Activated CD4-positive, CD25-positive, alpha-beta regulatory T cell treated with anti-CD3 and anti-CD28 coated beads, Interleukin-2, amount 50 U/mL, for 24 hours (primary cell): ENCODE results near the gene MEX3D.

ENCODE experiments used
- ATAC-seq, 2 donors: fragments of 150-1000 bp; cut with Tn5 transposase; one replicate each; pipeline ENCODE4 v1.10.0; 2021; ENCODE audit warnings: mild to moderate bottlenecking in 1 of 2, moderate library complexity in 1 of 2

Gene MEX3D

GRCh38 chr19:1568320-1569019 is at the start of gene MEX3D:
Gene MEX3D (minus strand): TSS chr19:1568325. CDS start chr19:1568058, 267 bp downstream.
- ATAC-seq, result peak; percentile 85 to 87

- ATAC-seq, result peak; percentile 26 to 52
Observed at GRCh38 chr19:1616875-1617274, 48.8 kb upstream of the MEX3D start.

GRCh38 chr19:1616396-1616795 is 48.3 kb upstream of the MEX3D start:
- no peak for ATAC-seq

GRCh38 chr19:1615156-1615765 is 47.1 kb upstream of the MEX3D start:
- no peak for ATAC-seq

- no peak for ATAC-seq
Observed at GRCh38 chr19:1613808-1614570, 45.9 kb upstream of the MEX3D start.

- ATAC-seq, result no peak
Observed at GRCh38 chr19:1613146-1613545, 45.0 kb upstream of the MEX3D start.

GRCh38 chr19:1612114-1613086 is 44.3 kb upstream of the MEX3D start:
- no peak for ATAC-seq

GRCh38 chr19:1611353-1611752 is 43.2 kb upstream of the MEX3D start:
- no peak for ATAC-seq

GRCh38 chr19:1610579-1610978 is 42.5 kb upstream of the MEX3D start:
- ATAC-seq, result no peak

- no peak for ATAC-seq
Observed at GRCh38 chr19:1609680-1610474, 41.8 kb upstream of the MEX3D start.

GRCh38 chr19:1609103-1609396 is 40.9 kb upstream of the MEX3D start:
- no peak for ATAC-seq

GRCh38 chr19:1608359-1609102 is 40.4 kb upstream of the MEX3D start:
- no peak for ATAC-seq

GRCh38 chr19:1606138-1606651 is 38.1 kb upstream of the MEX3D start:
- no peak for ATAC-seq

- ATAC-seq, result peak; percentile 88 to 90
Observed at GRCh38 chr19:1605236-1606137, 37.4 kb upstream of the MEX3D start, which contains the start of gene UQCR11. Gene UQCR11 (minus strand): TSS chr19:1605462. CDS start chr19:1605409, 53 bp downstream.

GRCh38 chr19:1602091-1602707 is 34.1 kb upstream of the MEX3D start:
- ATAC-seq, result no peak

- ATAC-seq, result no peak
Observed at GRCh38 chr19:1601613-1602064, 33.5 kb upstream of the MEX3D start.

- ATAC-seq, result no peak
Observed at GRCh38 chr19:1599460-1599846, 31.3 kb upstream of the MEX3D start.

GRCh38 chr19:1598777-1599459 is 30.8 kb upstream of the MEX3D start:
- no peak for ATAC-seq

- no peak for ATAC-seq
Observed at GRCh38 chr19:1593501-1593772, 25.3 kb upstream of the MEX3D start.
